Coronary artery (tissue), 2 donors: ENCODE measurements around the gene OLFM2.

Source experiments
- DNase-seq: peaks from one replicate; pipeline ENCODE4 v3.0.0-alpha.2; 2017; ENCODE audit warnings: low spot score
- H3K27ac ChIP-seq, 2 donors: fragments of 200-600 bp; sonication (generic); one replicate each; pipeline ENCODE4 v1.5.1; 2016 to 2019
- H3K4me3 ChIP-seq: fragments of 200-600 bp; sonication (generic); 2 replicates; pipeline ENCODE4 v1.5.1; 2016; ENCODE audit warnings: mild to moderate bottlenecking, moderate library complexity
- CTCF ChIP-seq: fragments of 200-600 bp; sonication (generic); IDR thresholded peaks from one replicate; pipeline ENCODE4 v1.5.1; 2019; ENCODE audit warnings: antibody characterized with exemption

OLFM2 gene

GRCh38 chr19:9875031-9875627 lies 61.2 kb downstream of the OLFM2 start:
- H3K27ac ChIP-seq, result no peak overlapping the region
- no peak for DNase-seq
- no peak overlapping the region for H3K4me3 ChIP-seq
- TF ChIP-seq CTCF, result no peak

- H3K27ac ChIP-seq, result no peak overlapping the region
- no peak for TF ChIP-seq CTCF
- H3K4me3 ChIP-seq, result no peak overlapping the region
- no peak for DNase-seq
Measured at GRCh38 chr19:9872618-9873242, 63.6 kb downstream of the OLFM2 start.

GRCh38 chr19:9871626-9872338 lies 64.5 kb downstream of the OLFM2 start:
- no peak overlapping the region for H3K27ac ChIP-seq
- H3K4me3 ChIP-seq, result no peak overlapping the region
- DNase-seq, result no peak
- no peak for TF ChIP-seq CTCF

GRCh38 chr19:9868983-9869617 lies 67.2 kb downstream of the OLFM2 start:
- no peak for DNase-seq
- TF ChIP-seq CTCF, result no peak
- Histone ChIP-seq H3K27ac (no peak overlapping the region), H3K4me3 (no peak overlapping the region)

- no peak overlapping the region for H3K27ac ChIP-seq
- no peak for DNase-seq
- H3K4me3 ChIP-seq, result no peak overlapping the region
- no peak for TF ChIP-seq CTCF
Measured at GRCh38 chr19:9865732-9866501, 70.4 kb downstream of the OLFM2 start.

- H3K4me3 ChIP-seq, result no peak overlapping the region
Measured at GRCh38 chr19:9863759-9864158, 72.6 kb downstream of the OLFM2 start.

More at GRCh38 chr19:9863759-9864158, 72.6 kb downstream of the OLFM2 start:
- no peak for DNase-seq
- no peak for TF ChIP-seq CTCF
- no peak overlapping the region for H3K27ac ChIP-seq
